ENCODE data around the gene SLIT3. TPM values are rescaled to one million over a fixed set of nuclear protein-coding genes. Genes with fewer than 3 reads are reported as not detected.
"Not testable (repeated sequence)": the region's sequence is repeated elsewhere in the genome, so short reads cannot be mapped to it uniquely, and the experiment has no call there.

Gene SLIT3
- total RNA-seq, 1 experiment from 2014 or later, result not detected

DNA sequence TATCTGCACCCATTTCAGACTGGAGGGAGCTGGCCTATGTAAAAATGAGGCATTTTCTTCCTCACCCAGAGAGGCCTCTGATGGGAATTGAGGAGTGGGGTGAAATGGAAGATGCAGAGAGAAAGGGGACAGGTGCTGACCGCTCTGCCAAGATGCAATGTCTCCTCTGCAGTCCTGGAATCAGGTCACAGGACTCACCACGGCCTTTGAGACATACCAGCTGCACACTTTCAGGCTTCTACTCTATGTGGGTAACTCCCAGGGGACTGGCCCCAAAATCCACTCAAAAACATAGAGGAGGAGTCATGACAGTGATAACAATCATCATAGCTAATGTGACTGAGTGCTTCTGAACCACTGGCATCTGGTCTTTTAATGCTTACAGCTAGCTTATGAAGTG lies 558.6 kb downstream of the SLIT3 start:
- H2AFZ ChIP-seq (ENCODE audit: low read length); H3K9ac ChIP-seq (ENCODE audit: low read length); H4K20me1 ChIP-seq (ENCODE audit: insufficient read depth, low read depth, low read length); H3K36me3 ChIP-seq (ENCODE audit: insufficient read depth, low read length); H3K27ac ChIP-seq (ENCODE audit: low read length); H3K9me2 ChIP-seq (replicated peaks; ENCODE audit: insufficient read depth, low read length); H3K4me1 ChIP-seq (ENCODE audit: low read length); H3K4me3 ChIP-seq (ENCODE audit: low read length); DNase-seq; H3K27me3 ChIP-seq (ENCODE audit: low read length); H3K4me2 ChIP-seq (ENCODE audit: low read depth, low read length, poor library complexity, severe bottlenecking); H3K9me3 ChIP-seq (ENCODE audit: low read length); H3K79me2 ChIP-seq (ENCODE audit: low read length): not testable (repeated sequence)

DNA sequence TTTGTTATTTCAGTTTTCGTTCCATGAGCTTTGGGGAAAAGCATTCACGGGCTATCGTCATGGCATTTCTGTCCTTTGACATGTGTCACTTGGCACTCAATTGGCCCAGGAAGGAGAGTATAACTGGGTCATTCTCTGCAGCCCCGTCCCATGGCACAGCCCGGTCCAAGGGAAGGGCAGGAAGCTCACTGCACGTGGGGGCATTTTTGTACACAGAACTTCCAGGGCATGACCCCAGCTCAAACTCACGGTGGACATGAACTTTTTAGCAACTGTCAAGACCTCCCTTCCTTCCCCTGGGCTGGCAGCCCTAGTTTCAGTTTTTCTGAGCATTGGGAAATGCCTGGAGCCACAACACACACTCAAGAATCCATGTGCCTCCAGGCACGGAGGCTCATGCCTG lies 560.1 kb downstream of the SLIT3 start:
- no peak overlapping the region for H3K9ac ChIP-seq (ENCODE audit: low read length)
- H3K9me2 ChIP-seq (replicated peaks; ENCODE audit: insufficient read depth, low read length), result no peaks in the 10 kb centered on the region
- no peaks in the 10 kb centered on the region for H3K9me3 ChIP-seq (ENCODE audit: low read length)
- H3K4me2 ChIP-seq (ENCODE audit: low read depth, low read length, poor library complexity, severe bottlenecking), result no peak overlapping the region
- no peaks in the 10 kb centered on the region for H3K36me3 ChIP-seq (ENCODE audit: insufficient read depth, low read length)
- H3K4me1 ChIP-seq (ENCODE audit: low read length), result no peaks in the 10 kb centered on the region
- no peak overlapping the region for H2AFZ ChIP-seq (ENCODE audit: low read length)
- no peak for DNase-seq
- H4K20me1 ChIP-seq (ENCODE audit: insufficient read depth, low read depth, low read length), result no peaks in the 10 kb centered on the region
- no peaks in the 10 kb centered on the region for H3K27me3 ChIP-seq (ENCODE audit: low read length)
- H3K79me2 ChIP-seq (ENCODE audit: low read length), result no peaks in the 10 kb centered on the region
- H3K4me3 ChIP-seq (ENCODE audit: low read length), result no peak overlapping the region
- no peak overlapping the region for H3K27ac ChIP-seq (ENCODE audit: low read length)

DNA sequence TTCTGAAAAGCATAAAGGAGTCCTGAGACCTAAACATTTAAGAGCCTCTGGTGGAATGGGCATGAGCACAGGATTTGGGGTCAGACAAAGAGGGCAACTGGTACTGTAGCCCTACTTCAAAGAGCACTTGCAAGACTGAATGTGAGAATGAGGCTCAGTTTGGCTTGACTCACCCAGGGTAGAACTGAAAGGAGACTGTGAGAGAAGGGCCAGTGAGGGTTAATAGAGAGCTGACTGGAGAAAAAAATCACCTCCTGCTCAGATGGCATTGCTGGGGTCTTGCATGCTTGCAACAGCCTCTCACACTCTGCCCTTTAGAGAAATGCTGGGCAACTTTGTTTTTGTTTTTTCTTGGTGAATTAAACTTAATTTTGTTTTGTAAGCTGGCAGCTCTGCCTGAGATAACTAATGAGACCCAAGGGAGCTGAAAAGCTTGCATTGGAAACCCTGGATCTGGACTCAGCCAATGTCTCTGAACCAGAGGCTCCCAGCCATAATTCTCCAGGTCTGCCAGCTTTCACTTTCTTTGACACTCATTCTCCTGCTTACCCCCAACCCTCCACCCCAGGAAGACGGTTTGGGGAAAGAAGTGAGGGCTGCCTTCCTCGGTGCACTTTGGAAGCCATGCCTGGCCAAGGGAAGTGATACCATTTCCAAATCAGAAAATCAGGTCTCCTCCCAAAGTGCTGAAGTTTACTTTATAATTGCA lies 560.7 kb downstream of the SLIT3 start:
- DNase-seq, result no peak

DNA sequence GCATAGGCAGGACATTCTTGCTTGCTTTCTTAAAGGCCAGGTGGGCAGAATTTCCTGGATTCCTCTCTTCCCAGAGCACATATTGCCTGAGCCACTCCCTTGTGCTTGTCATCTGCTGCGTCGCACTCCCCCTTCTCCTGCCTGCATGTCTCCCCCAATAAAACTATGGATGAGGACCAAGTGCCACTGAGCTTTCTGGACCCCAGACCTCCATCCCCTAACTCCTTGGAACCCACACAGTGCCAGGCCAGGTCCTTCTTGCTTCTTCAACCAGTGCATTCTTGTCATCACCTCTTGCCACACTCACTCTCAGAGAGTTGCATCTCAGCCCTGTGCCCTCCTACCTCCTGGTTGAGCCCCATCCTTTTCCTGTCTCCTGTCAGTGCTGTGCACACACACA lies 563.9 kb downstream of the SLIT3 start:
- Histone ChIP-seq H3K9me3 (ENCODE audit: low read length) (no peaks in the 10 kb centered on the region), H3K27me3 (ENCODE audit: low read length) (no peaks in the 10 kb centered on the region), H3K4me2 (ENCODE audit: low read depth, low read length, poor library complexity, severe bottlenecking) (no peak overlapping the region)

More for the DNA sequence above, 560.7 kb downstream of the SLIT3 start:
- Histone ChIP-seq H4K20me1 (ENCODE audit: insufficient read depth, low read depth, low read length) (no peaks in the 10 kb centered on the region), H2AFZ (ENCODE audit: low read length) (no peak overlapping the region), H3K27ac (ENCODE audit: low read length) (no peak overlapping the region), H3K36me3 (ENCODE audit: insufficient read depth, low read length) (no peaks in the 10 kb centered on the region), H3K27me3 (ENCODE audit: low read length) (no peaks in the 10 kb centered on the region), H3K4me1 (ENCODE audit: low read length) (no peaks in the 10 kb centered on the region), H3K9me3 (ENCODE audit: low read length) (no peaks in the 10 kb centered on the region), H3K9ac (ENCODE audit: low read length) (no peak overlapping the region), H3K4me3 (ENCODE audit: low read length) (no peak overlapping the region), H3K4me2 (ENCODE audit: low read depth, low read length, poor library complexity, severe bottlenecking) (no peak overlapping the region), H3K9me2 (replicated peaks; ENCODE audit: insufficient read depth, low read length) (no peaks in the 10 kb centered on the region), H3K79me2 (ENCODE audit: low read length) (no peaks in the 10 kb centered on the region)

DNA sequence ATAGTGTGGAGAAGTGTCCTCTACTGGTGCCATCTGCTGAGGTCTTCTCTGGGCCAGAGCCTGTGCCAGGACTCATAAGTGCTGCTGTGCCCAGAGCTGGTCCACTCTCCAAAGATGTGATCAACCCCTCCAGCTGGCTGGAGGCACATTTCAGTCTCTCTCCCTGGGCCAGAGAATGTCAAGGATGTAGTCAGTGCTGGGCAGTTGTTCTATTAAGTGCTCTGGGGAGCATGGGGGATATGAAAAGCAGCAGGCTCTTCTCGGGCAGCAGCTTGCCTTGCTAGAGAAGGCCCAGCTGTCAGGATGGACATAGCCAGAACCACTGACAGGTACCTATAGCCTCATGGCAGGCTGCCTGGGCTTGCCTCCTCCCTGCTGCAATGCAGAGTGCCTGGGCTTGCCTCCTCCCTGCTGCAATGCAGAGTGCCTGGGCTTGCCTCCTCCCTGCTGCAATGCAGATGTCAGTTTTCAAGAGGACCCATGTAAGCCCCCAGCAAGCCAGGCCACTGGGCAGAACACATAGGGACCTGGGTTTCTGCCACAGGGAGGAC lies 564.6 kb downstream of the SLIT3 start:
- Histone ChIP-seq H3K4me3 (ENCODE audit: low read length) (no peak overlapping the region), H3K9ac (ENCODE audit: low read length) (no peak overlapping the region), H3K9me3 (ENCODE audit: low read length) (no peaks in the 10 kb centered on the region), H3K27ac (ENCODE audit: low read length) (no peak overlapping the region), H3K9me2 (replicated peaks; ENCODE audit: insufficient read depth, low read length) (no peaks in the 10 kb centered on the region), H4K20me1 (ENCODE audit: insufficient read depth, low read depth, low read length) (no peaks in the 10 kb centered on the region), H2AFZ (ENCODE audit: low read length) (no peak overlapping the region), H3K4me2 (ENCODE audit: low read depth, low read length, poor library complexity, severe bottlenecking) (no peak overlapping the region), H3K79me2 (ENCODE audit: low read length) (no peaks in the 10 kb centered on the region), H3K36me3 (ENCODE audit: insufficient read depth, low read length) (no peaks in the 10 kb centered on the region), H3K27me3 (ENCODE audit: low read length) (no peaks in the 10 kb centered on the region), H3K4me1 (ENCODE audit: low read length) (no peaks in the 10 kb centered on the region)
- DNase-seq, result no peak

More for the DNA sequence above, 563.9 kb downstream of the SLIT3 start:
- Histone ChIP-seq H2AFZ (ENCODE audit: low read length) (no peak overlapping the region), H3K27ac (ENCODE audit: low read length) (no peak overlapping the region), H4K20me1 (ENCODE audit: insufficient read depth, low read depth, low read length) (no peaks in the 10 kb centered on the region), H3K4me1 (ENCODE audit: low read length) (no peaks in the 10 kb centered on the region), H3K9me2 (replicated peaks; ENCODE audit: insufficient read depth, low read length) (no peaks in the 10 kb centered on the region), H3K36me3 (ENCODE audit: insufficient read depth, low read length) (no peaks in the 10 kb centered on the region), H3K79me2 (ENCODE audit: low read length) (no peaks in the 10 kb centered on the region), H3K4me3 (ENCODE audit: low read length) (no peak overlapping the region), H3K9ac (ENCODE audit: low read length) (no peak overlapping the region)
- DNase-seq, result no peak

DNA sequence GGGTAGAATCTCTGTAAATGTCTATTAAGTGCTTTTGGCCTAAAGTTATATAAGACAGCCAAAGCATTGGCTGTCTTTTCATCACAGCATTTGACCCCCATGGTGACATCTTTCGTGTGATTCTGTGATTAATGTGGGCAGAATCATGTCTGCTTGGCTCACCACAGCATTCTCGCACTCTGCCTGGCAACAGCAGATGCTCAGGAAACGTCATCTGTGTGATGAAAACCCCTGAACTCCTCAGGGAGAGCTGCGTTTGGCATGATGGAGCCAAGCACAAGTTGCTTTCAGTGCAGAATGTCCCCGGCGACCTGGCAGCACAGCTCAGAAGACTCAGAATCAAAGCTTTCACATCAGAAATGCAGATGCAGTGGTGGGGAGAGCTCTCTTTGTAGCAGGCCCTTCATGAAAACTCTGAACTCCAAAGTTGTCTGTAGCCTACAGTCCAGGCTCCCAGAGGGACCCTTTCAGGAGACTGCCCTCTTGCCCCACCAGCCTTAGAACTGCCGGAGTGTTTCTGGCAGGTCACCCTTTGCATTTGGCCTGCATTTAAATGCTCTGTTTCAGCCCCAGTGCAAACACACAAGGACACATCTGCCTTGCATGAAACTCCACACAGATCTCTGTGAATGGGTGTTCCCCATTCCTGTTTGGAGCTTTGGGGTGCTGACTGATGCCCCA lies 566.2 kb downstream of the SLIT3 start:
- Histone ChIP-seq H3K9ac (ENCODE audit: low read length) (no peak overlapping the region), H3K9me2 (replicated peaks; ENCODE audit: insufficient read depth, low read length) (no peaks in the 10 kb centered on the region), H3K27ac (ENCODE audit: low read length) (no peak overlapping the region), H3K79me2 (ENCODE audit: low read length) (no peaks in the 10 kb centered on the region), H3K36me3 (ENCODE audit: insufficient read depth, low read length) (no peaks in the 10 kb centered on the region), H4K20me1 (ENCODE audit: insufficient read depth, low read depth, low read length) (no peaks in the 10 kb centered on the region), H3K27me3 (ENCODE audit: low read length) (no peaks in the 10 kb centered on the region), H3K4me2 (ENCODE audit: low read depth, low read length, poor library complexity, severe bottlenecking) (no peak overlapping the region), H3K9me3 (ENCODE audit: low read length) (no peaks in the 10 kb centered on the region), H2AFZ (ENCODE audit: low read length) (no peak overlapping the region), H3K4me3 (ENCODE audit: low read length) (no peak overlapping the region), H3K4me1 (ENCODE audit: low read length) (no peaks in the 10 kb centered on the region)
- DNase-seq, result no peak

DNA sequence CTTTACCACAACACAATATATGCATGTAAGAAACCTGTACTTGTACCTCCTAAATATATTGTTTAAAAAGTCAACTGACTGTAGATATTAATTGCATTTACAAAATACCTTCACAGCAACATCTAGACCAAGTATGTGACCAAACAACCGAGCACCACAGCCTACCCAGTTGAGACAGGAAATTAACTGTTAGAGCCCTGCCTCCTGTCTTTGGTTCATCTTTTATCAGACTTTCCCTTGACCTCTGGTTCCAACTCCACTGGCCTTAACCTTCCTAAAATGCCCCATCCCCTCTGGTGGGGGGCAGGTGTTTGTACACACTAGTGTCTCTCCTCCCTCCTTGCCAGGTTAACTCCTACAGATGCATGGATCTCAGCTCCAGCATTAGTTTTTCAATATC lies 566.8 kb downstream of the SLIT3 start:
- no peaks in the 10 kb centered on the region for H3K36me3 ChIP-seq (ENCODE audit: insufficient read depth, low read length)
- no peaks in the 10 kb centered on the region for H3K4me1 ChIP-seq (ENCODE audit: low read length)
- H4K20me1 ChIP-seq (ENCODE audit: insufficient read depth, low read depth, low read length), result no peaks in the 10 kb centered on the region
- H3K9me3 ChIP-seq (ENCODE audit: low read length), result no peaks in the 10 kb centered on the region; the same call in 1 of the 2 replicates
- no peaks in the 10 kb centered on the region for H3K27me3 ChIP-seq (ENCODE audit: low read length)
- no peak overlapping the region for H2AFZ ChIP-seq (ENCODE audit: low read length)
- no peak overlapping the region for H3K9ac ChIP-seq (ENCODE audit: low read length)
- H3K9me2 ChIP-seq (replicated peaks; ENCODE audit: insufficient read depth, low read length), result no peaks in the 10 kb centered on the region
- H3K4me2 ChIP-seq (ENCODE audit: low read depth, low read length, poor library complexity, severe bottlenecking), result no peak overlapping the region
- H3K27ac ChIP-seq (ENCODE audit: low read length), result no peak overlapping the region
- no peaks in the 10 kb centered on the region for H3K79me2 ChIP-seq (ENCODE audit: low read length)
- no peak overlapping the region for H3K4me3 ChIP-seq (ENCODE audit: low read length)
- DNase-seq, result no peak

DNA sequence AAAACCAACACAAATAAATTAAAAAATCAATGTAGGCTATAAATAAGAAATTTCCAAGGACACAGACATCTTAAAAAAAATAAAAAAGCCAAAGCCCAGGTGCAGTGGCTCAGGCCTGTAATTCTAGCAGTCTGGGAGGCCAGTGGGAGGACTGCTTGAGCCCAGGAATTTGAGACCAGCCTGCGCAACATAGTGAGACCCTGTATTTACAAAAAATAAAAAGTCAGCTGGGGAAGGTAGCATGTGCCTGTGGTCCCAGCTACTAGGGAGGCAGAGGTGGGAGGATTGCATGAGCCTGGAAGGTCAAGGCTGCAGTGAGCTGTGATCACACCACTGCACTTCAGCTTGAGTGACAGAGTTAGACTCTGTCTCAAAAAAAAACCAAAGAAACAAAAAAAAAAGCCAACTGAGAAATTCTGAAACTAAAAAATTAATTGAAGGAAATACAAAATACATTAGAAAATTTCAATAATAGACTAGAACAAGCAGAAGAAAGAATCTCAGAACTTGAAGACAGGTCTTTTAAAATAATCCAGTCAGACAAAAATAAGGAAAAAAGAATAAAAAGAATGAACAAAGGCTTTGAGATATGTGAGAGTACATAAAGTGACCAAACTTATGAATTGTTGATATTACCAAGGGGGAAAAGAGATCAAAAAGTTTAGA lies 572.3 kb downstream of the SLIT3 start:
- H3K36me3 ChIP-seq (ENCODE audit: insufficient read depth, low read length), result no peaks in the 10 kb centered on the region; the same call in 1 of the 2 replicates
- H3K4me1 ChIP-seq (ENCODE audit: low read length), result no peaks in the 10 kb centered on the region
- no peak overlapping the region for H3K9ac ChIP-seq (ENCODE audit: low read length)
- H3K27me3 ChIP-seq (ENCODE audit: low read length), result no peaks in the 10 kb centered on the region
- H4K20me1 ChIP-seq (ENCODE audit: insufficient read depth, low read depth, low read length), result no peaks in the 10 kb centered on the region
- DNase-seq, result no peak
- H2AFZ ChIP-seq (ENCODE audit: low read length), result no peak overlapping the region
- H3K9me2 ChIP-seq (replicated peaks; ENCODE audit: insufficient read depth, low read length), result no peaks in the 10 kb centered on the region
- no peaks in the 10 kb centered on the region for H3K79me2 ChIP-seq (ENCODE audit: low read length)
- no peak overlapping the region for H3K4me2 ChIP-seq (ENCODE audit: low read depth, low read length, poor library complexity, severe bottlenecking)
- H3K27ac ChIP-seq (ENCODE audit: low read length), result no peak overlapping the region
- H3K9me3 ChIP-seq (ENCODE audit: low read length), result peaks cover 5% of the 10 kb centered on the region; the same call in 1 of the 2 replicates
- H3K4me3 ChIP-seq (ENCODE audit: low read length), result no peak overlapping the region

All from Karpas-422 (cell line).